Thoracic aorta (tissue), 2 donors: Measurements from ENCODE around the gene KRTAP17-1. TPM values are rescaled to one million over a fixed set of nuclear protein-coding genes. Genes with fewer than 3 reads are reported as not detected.
A peak's percentile ranks its signal among the peaks of the same experiment; 100 is the strongest.

Source experiments
- ATAC-seq: fragments of 150-250 bp; one replicate; pipeline ENCODE4 v1.8.0; 2017; ENCODE audit warnings: low read depth; ENCODE audit not compliant: insufficient number of reproducible peaks, low FRiP score
- DNase-seq: peaks from one replicate; pipeline ENCODE4 v3.0.0-alpha.2; 2020; ENCODE audit warnings: low spot score
- H3K27ac ChIP-seq, 2 donors: fragments of 200-600 bp; sonication (generic); 1 replicate in 1 of 2; 2 replicates in 1 of 2; pipeline ENCODE4 v1.5.1; 2016; ENCODE audit warnings: mild to moderate bottlenecking in 2 of 2, moderate library complexity in 2 of 2
- H3K27me3 ChIP-seq: fragments of 200-600 bp; sonication (generic); replicated peaks from 2 replicates; pipeline ENCODE4 v1.6.0; 2016; ENCODE audit warnings: mild to moderate bottlenecking; ENCODE audit not compliant: insufficient read depth
- H3K36me3 ChIP-seq: fragments of 200-600 bp; sonication (generic); one replicate; pipeline ENCODE4 v1.5.1; 2016
- H3K4me1 ChIP-seq, 2 donors: fragments of 200-600 bp; sonication (generic); 1 replicate in 1 of 2; 2 replicates in 1 of 2; pipeline versions ENCODE4 v1.5.1 to v1.6.0; 2016; ENCODE audit warnings: low read depth in 2 of 2, mild to moderate bottlenecking in 1 of 2; ENCODE audit not compliant: control insufficient read depth in 1 of 2
- H3K4me3 ChIP-seq: fragments of 200-600 bp; sonication (generic); 2 replicates; pipeline ENCODE4 v1.5.1; 2016; ENCODE audit warnings: mild to moderate bottlenecking
- H3K9me3 ChIP-seq: fragments of 200-600 bp; sonication (generic); 2 replicates; pipeline ENCODE4 v1.5.1; 2016
- CTCF ChIP-seq: fragments of 200-600 bp; sonication (generic); IDR thresholded peaks from one replicate; pipeline ENCODE4 v1.5.1; 2019; ENCODE audit warnings: antibody characterized with exemption
- total RNA-seq, 2 donors: library from RNA; depleted of rRNA; stranded (reverse); fragments of >200 nt; gene quantifications; one replicate each; pipeline versions ENCODE4 v1.1.0 to v1.2.3, GENCODE V29; 2016

The KRTAP17-1 gene
- total RNA-seq, 2 donors from 2014 or later, result not detected

- H3K27ac ChIP-seq, result no peak overlapping the region
- no peaks in the 10 kb centered on the region for H3K9me3 ChIP-seq
- H3K4me1 ChIP-seq, result no peaks in the 10 kb centered on the region
- no peaks in the 10 kb centered on the region for H3K27me3 ChIP-seq
- no peaks in the 10 kb centered on the region for H3K36me3 ChIP-seq
- no peak for DNase-seq
- no peak for TF ChIP-seq CTCF
- no peak overlapping the region for H3K4me3 ChIP-seq
- ATAC-seq, result no peak
Measured at GRCh38 chr17:41325126-41325525, 9.6 kb upstream of the KRTAP17-1 start.

GRCh38 chr17:41324180-41325075 lies 8.9 kb upstream of the KRTAP17-1 start:
- no peak for TF ChIP-seq CTCF
- no peak overlapping the region for H3K4me3 ChIP-seq
- H3K27ac ChIP-seq, result no peak overlapping the region
- ATAC-seq, result no peak
- peaks cover 3% of the 10 kb centered on the region for H3K9me3 ChIP-seq
- H3K4me1 ChIP-seq, result no peaks in the 10 kb centered on the region
- no peaks in the 10 kb centered on the region for H3K27me3 ChIP-seq
- no peaks in the 10 kb centered on the region for H3K36me3 ChIP-seq
- DNase-seq, result no peak

- Histone ChIP-seq H3K36me3 (no peaks in the 10 kb centered on the region), H3K4me1 (no peaks in the 10 kb centered on the region), H3K4me3 (no peak overlapping the region), H3K27me3 (no peaks in the 10 kb centered on the region), H3K27ac (no peak overlapping the region), H3K9me3 (peaks cover 5% of the 10 kb centered on the region)
- no peak for ATAC-seq
- DNase-seq, result no peak
- TF ChIP-seq CTCF, result no peak
Measured at GRCh38 chr17:41322903-41323895, 7.7 kb upstream of the KRTAP17-1 start.

- no peak for ATAC-seq
Measured at GRCh38 chr17:41322094-41322902, 6.8 kb upstream of the KRTAP17-1 start.

More at GRCh38 chr17:41322094-41322902, 6.8 kb upstream of the KRTAP17-1 start:
- Histone ChIP-seq H3K27me3 (no peaks in the 10 kb centered on the region), H3K4me1 (no peaks in the 10 kb centered on the region), H3K36me3 (no peaks in the 10 kb centered on the region), H3K9me3 (peaks cover 5% of the 10 kb centered on the region), H3K27ac (no peak overlapping the region), H3K4me3 (no peak overlapping the region)
- no peak for DNase-seq
- peak; percentile 72 for TF ChIP-seq CTCF
